IMR-90 (cell line): ENCODE results near the gene ETF1. TPM values are rescaled to one million over a fixed set of nuclear protein-coding genes. Genes with fewer than 3 reads are reported as not detected.

ENCODE experiments used
- ATAC-seq: fragments of 200-7000 bp; cut with Tn5 transposase; 2 replicates; pipeline ENCODE4 v1.9.1; 2020; ENCODE audit warnings: low read depth, mild to moderate bottlenecking, moderate library complexity
- BruUV-seq: library from RNA; stranded (reverse); fragments of 400-500 nt; replicated peaks from 2 replicates; lab custom pipeline; 2021; lab: Mats Ljungman, UMichigan
- CTCF ChIA-PET: fragments of 300-600 bp; formaldehyde crosslinking; extraction: SDS; loops from one replicate; lab custom pipeline; 2021; ENCODE audit warnings: antibody characterized with exemption; lab: Yijun Ruan, JAX
- POLR2A ChIA-PET: fragments of 300-600 bp; sonication (Branson Sonifier 250); formaldehyde crosslinking; loops from one replicate; lab custom pipeline; 2022; ENCODE audit warnings: antibody characterized with exemption; ENCODE audit not compliant: unreplicated experiment; lab: Charles Lee
- DNase-seq: peaks from one replicate; pipeline ENCODE4 v3.0.0; 2013
- H2AFZ ChIP-seq: replicated peaks from 2 replicates; pipeline ENCODE3; 2013; ENCODE audit warnings: low read length, mild to moderate bottlenecking; ENCODE audit not compliant: poor library complexity
- H2AK5ac ChIP-seq: 2 replicates; pipeline ENCODE4 v1.6.1; 2013; ENCODE audit warnings: low read depth, low read length, inconsistent platforms
- H2AK9ac ChIP-seq: replicated peaks from 2 replicates; pipeline ENCODE3; 2013; ENCODE audit warnings: mild to moderate bottlenecking, low read depth, low read length, moderate library complexity; ENCODE audit not compliant: poor library complexity
- H2BK120ac ChIP-seq: 2 replicates; pipeline ENCODE4 v1.6.1; 2013; ENCODE audit warnings: low read depth, low read length, inconsistent platforms
- H2BK15ac ChIP-seq: 3 replicates; pipeline ENCODE4 v1.6.1; 2013; ENCODE audit warnings: low read depth, low read length, inconsistent platforms
- H2BK20ac ChIP-seq: 2 replicates; pipeline ENCODE4 v1.6.1; 2013; ENCODE audit warnings: low read depth, mild to moderate bottlenecking, inconsistent platforms, low read length, moderate library complexity
- H2BK5ac ChIP-seq: 2 replicates; pipeline ENCODE4 v1.6.1; 2013; ENCODE audit warnings: mild to moderate bottlenecking, low read depth, low read length, inconsistent platforms; ENCODE audit not compliant: poor library complexity, severe bottlenecking
- H3K14ac ChIP-seq: replicated peaks from 2 replicates; pipeline ENCODE4 v1.6.1; 2013; ENCODE audit warnings: low read depth, low read length, inconsistent platforms
- H3K18ac ChIP-seq: 2 replicates; pipeline ENCODE4 v1.6.1; 2013; ENCODE audit warnings: low read depth, low read length, control low read depth
- H3K23ac ChIP-seq: 2 replicates; pipeline ENCODE4 v1.6.1; 2013; ENCODE audit warnings: low read depth, low read length, inconsistent platforms
- H3K27ac ChIP-seq: 2 replicates; pipeline ENCODE4 v1.5.1; 2013; ENCODE audit warnings: mild to moderate bottlenecking, control low read depth, low read length; ENCODE audit not compliant: insufficient read depth
- H3K27me3 ChIP-seq: 2 replicates; pipeline ENCODE4 v1.6.1; 2013; ENCODE audit warnings: low read length; ENCODE audit not compliant: control insufficient read depth, insufficient read depth
- H3K36me3 ChIP-seq: 2 replicates; pipeline ENCODE4 v1.6.1; 2013; ENCODE audit warnings: low read length, mixed read lengths; ENCODE audit not compliant: control insufficient read depth, insufficient read depth
- H3K4ac ChIP-seq: 2 replicates; pipeline ENCODE4 v1.6.1; 2013; ENCODE audit warnings: low read depth, low read length, inconsistent platforms
- H3K4me1 ChIP-seq: 2 replicates; pipeline ENCODE4 v1.6.1; 2013; ENCODE audit warnings: low read length, mixed read lengths; ENCODE audit not compliant: control insufficient read depth, insufficient read depth
- H3K4me2 ChIP-seq: 2 replicates; pipeline ENCODE4 v1.6.1; 2013; ENCODE audit warnings: low read depth, mild to moderate bottlenecking, control low read depth, low read length, moderate library complexity
- H3K4me3 ChIP-seq: 2 replicates; pipeline ENCODE4 v1.5.1; 2013; ENCODE audit warnings: low read depth, mild to moderate bottlenecking, control low read depth, low read length, moderate library complexity; ENCODE audit not compliant: insufficient read depth
- H3K56ac ChIP-seq: 2 replicates; pipeline ENCODE4 v1.6.1; 2013; ENCODE audit warnings: low read length, inconsistent platforms; ENCODE audit not compliant: insufficient read depth; ENCODE audit errors: extremely low read depth
- H3K79me1 ChIP-seq, 2 experiments: 2 replicates each; pipeline ENCODE4 v1.6.1; 2013; ENCODE audit warnings: low read length in 2 of 2, inconsistent platforms in 1 of 2, low read depth in 1 of 2
- H3K9ac ChIP-seq: 2 replicates; pipeline ENCODE4 v1.6.1; 2013; ENCODE audit warnings: low read depth, low read length, control low read depth
- H3K9me1 ChIP-seq: 2 replicates; pipeline ENCODE4 v1.6.1; 2013; ENCODE audit warnings: low read length, inconsistent platforms; ENCODE audit not compliant: insufficient read depth
- H3K9me3 ChIP-seq: 2 replicates; pipeline ENCODE4 v1.6.1; 2013; ENCODE audit warnings: low read length; ENCODE audit not compliant: control insufficient read depth, insufficient read depth
- H4K20me1 ChIP-seq: 2 replicates; pipeline ENCODE4 v1.6.1; 2013; ENCODE audit warnings: low read length, inconsistent platforms; ENCODE audit not compliant: insufficient read depth
- H4K5ac ChIP-seq: 2 replicates; pipeline ENCODE4 v1.6.1; 2013; ENCODE audit warnings: mild to moderate bottlenecking, low read depth, low read length, control low read depth
- H4K8ac ChIP-seq, 2 experiments: 2 replicates each; pipeline ENCODE4 v1.6.1; 2013; ENCODE audit warnings: low read depth in 2 of 2, low read length in 2 of 2, control low read depth in 1 of 2, inconsistent platforms in 1 of 2
- H4K91ac ChIP-seq: 2 replicates; pipeline ENCODE4 v1.6.1; 2013; ENCODE audit warnings: low read depth, low read length, inconsistent platforms; ENCODE audit not compliant: insufficient read depth
- BHLHE40 ChIP-seq: fragments of 150-350 bp; IDR thresholded peaks from 2 replicates; pipeline ENCODE4 v1.6.1; 2016; ENCODE audit warnings: mild to moderate bottlenecking, low read depth, low read length
- RCOR1 ChIP-seq: IDR thresholded peaks from 2 replicates; pipeline ENCODE4 v1.6.1; 2012; ENCODE audit warnings: mild to moderate bottlenecking, low read length, improper control_type of control experiment; ENCODE audit not compliant: insufficient replicate concordance
- WGBS, 2 experiments: methylation state at CpG; one replicate each; pipeline versions ENCODE4 v1.1.5 to v1.1.7; 2013; ENCODE audit warnings: missing lambda C conversion rate in 2 of 2; ENCODE audit not compliant: insufficient read length in 1 of 2; ENCODE audit errors: extremely low coverage in 2 of 2; 5-methylcytosine and 5-hydroxymethylcytosine counted together
- dilution Hi-C: fragments of 300-500 bp; cut with HindIII; formaldehyde crosslinking; loops from one replicate; pipeline ENCODE4 v1.14.3; 2018; ENCODE audit warnings: low sequenced_read_pairs; ENCODE audit not compliant: unreplicated experiment
- in situ Hi-C: fragments of 300-500 bp; cut with MboI; formaldehyde crosslinking; loops from 3 replicates; pipeline ENCODE4 v1.14.3; 2019; ENCODE audit warnings: low sequenced_read_pairs, inconsistent platforms, mixed read lengths
- intact Hi-C: fragments of 100-400 bp; cut with micrococcal nuclease; formaldehyde crosslinking; loops from 2 replicates; pipeline ENCODE4 v1.10.0; 2022
- polyA plus RNA-seq, 3 experiments: library from polyadenylated mRNA; depleted of rRNA; stranded (reverse); fragments of >200 nt; gene quantifications; 2 replicates each; pipeline ENCODE4 v1.2.3, GENCODE V29; 2012; ENCODE audit warnings: low replicate concordance in 1 of 3
- total RNA-seq: library from RNA; depleted of rRNA; stranded (reverse); fragments of >200 nt; gene quantifications from 2 replicates; pipeline ENCODE4 v1.2.3, GENCODE V29; 2012
- TF ChIP-seq, protein P1 (sequence below): fragments of 150-350 bp; IDR thresholded peaks from 2 replicates; pipeline ENCODE4 v1.6.1; 2016; ENCODE audit warnings: low read depth, mild to moderate bottlenecking, low read length, moderate library complexity, borderline replicate concordance
- TF ChIP-seq, protein P2 (sequence below): fragments of 150-350 bp; IDR thresholded peaks from 2 replicates; pipeline ENCODE4 v1.6.1; 2017; ENCODE audit warnings: mild to moderate bottlenecking, antibody characterized with exemption, low read length, low read depth

ETF1 gene
- total and polyA plus RNA-seq, 2 of the 4 experiments (the other 2 are of a cell fraction) = 53.2 to 126 TPM

DNA sequence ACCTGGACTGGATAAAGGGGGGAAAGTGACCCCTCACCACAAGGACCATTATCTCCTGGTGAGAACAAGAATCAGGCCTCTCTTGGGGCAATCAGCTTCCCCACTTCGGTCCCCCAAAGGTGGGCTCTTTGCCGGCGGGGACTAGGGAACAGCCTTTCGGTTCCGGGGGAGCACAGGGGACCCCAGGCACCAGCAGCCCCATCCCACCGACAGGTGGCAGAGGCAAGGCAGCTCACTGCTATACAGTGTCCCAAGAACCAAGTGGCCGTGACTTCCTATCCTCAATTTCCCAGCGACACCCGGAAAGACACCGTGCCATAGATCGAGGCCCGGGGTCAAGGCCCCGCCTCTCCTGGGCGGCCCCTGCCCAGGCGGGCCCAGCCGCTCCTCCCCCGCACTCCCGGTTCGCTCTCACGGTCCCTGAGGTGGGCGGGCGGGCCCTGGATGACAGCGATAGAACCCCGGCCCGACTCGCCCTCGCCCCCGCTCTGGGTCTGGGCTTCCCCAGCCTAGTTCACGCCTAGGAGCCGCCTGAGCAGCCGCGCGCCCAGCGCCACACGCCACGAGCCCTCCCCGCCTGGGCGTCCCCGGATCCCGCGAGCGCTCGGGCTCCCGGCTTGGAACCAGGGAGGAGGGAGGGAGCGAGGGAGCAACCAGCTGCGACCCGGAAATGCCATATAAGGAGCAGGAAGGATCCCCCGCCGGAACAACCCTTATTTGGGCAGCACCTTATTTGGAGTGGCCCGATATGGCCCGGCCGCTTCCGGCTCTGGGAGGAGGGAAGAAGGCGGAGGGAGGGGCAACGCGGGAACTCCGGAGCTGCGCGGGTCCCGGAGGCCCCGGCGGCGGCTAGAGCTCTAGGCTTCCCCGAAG, 78.4 kb downstream of the ETF1 start:
- Histone ChIP-seq H3K9me3 (no peaks in the 10 kb centered on the region), H3K4me1 (peaks cover 12% of the 10 kb centered on the region; the same call in 1 of the 2 replicates), H3K79me1 (peaks cover 13 to 38% of the 10 kb centered on the region in 2 experiments), H3K4ac (peak overlapping the region; percentile 89), H4K20me1 (peaks cover 42% of the 10 kb centered on the region), H2AK5ac (peak overlapping the region; percentile 86), H3K27ac (peak overlapping the region; percentile 88), H3K18ac (peak overlapping the region; percentile 12; the same call in 1 of the 2 replicates), H2AFZ (peak overlapping the region; percentile 100), H4K91ac (peak overlapping the region; percentile 75), H3K4me3 (peak overlapping the region; percentile 66), H3K4me2 (peak overlapping the region; percentile 79), H2BK120ac (peak overlapping the region; percentile 52; the same call in 1 of the 2 replicates), H3K27me3 (no peaks in the 10 kb centered on the region), H4K5ac (peak overlapping the region; percentile 4; the same call in 1 of the 2 replicates), H4K8ac (peak overlapping the region; percentile 59 to 94), H3K56ac (peak overlapping the region; percentile 88), H2AK9ac (peak overlapping the region; percentile 98), H3K9ac (peak overlapping the region; percentile 65), H2BK15ac (peak overlapping the region; percentile 48; the same call in 1 of the 3 replicates), H3K14ac (peak overlapping the region; percentile 71), H3K23ac (peak overlapping the region; percentile 74; the same call in 1 of the 2 replicates), H3K36me3 (peaks cover 18% of the 10 kb centered on the region), H2BK20ac (no peak overlapping the region), H2BK5ac (peak overlapping the region; percentile 78), H3K9me1 (peaks cover 19% of the 10 kb centered on the region)
- DNase-seq = peak; percentile 98
- intact Hi-C loops (loop anchor here (1.0 kb wide), 2 partner anchors 14 to 79 kb away; partner anchors contain the start of gene ETF1), in situ Hi-C loops (no loop called here), dilution Hi-C loops (no loop called here)
- ATAC-seq = peak; percentile 62
- POLR2A ChIA-PET = interaction anchor here (0.5 to 1.4 kb wide), 5 partner anchors 13 to 83 kb away, joined by 3 to 7 read pairs (median 6); partner anchors contain the start of gene ETF1
- TF ChIP-seq RCOR1 (no peak), BHLHE40 (peak; percentile 34)
- TF ChIP-seq, protein P1, sequence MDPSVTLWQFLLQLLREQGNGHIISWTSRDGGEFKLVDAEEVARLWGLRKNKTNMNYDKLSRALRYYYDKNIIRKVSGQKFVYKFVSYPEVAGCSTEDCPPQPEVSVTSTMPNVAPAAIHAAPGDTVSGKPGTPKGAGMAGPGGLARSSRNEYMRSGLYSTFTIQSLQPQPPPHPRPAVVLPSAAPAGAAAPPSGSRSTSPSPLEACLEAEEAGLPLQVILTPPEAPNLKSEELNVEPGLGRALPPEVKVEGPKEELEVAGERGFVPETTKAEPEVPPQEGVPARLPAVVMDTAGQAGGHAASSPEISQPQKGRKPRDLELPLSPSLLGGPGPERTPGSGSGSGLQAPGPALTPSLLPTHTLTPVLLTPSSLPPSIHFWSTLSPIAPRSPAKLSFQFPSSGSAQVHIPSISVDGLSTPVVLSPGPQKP = peak; percentile 100
- TF ChIP-seq, protein P2, sequence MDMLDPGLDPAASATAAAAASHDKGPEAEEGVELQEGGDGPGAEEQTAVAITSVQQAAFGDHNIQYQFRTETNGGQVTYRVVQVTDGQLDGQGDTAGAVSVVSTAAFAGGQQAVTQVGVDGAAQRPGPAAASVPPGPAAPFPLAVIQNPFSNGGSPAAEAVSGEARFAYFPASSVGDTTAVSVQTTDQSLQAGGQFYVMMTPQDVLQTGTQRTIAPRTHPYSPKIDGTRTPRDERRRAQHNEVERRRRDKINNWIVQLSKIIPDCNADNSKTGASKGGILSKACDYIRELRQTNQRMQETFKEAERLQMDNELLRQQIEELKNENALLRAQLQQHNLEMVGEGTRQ = 0 out of 2 replicates have a peak, but pooled peaks have one; percentile 40
- no TSS peak for BruUV-seq
- WGBS, 2 experiments = 0% methylated on average over 24 of the region's 64 CpGs; no CpG with 5 or more reads in 1 of the 2 experiments
- CTCF ChIA-PET = interaction anchor here (0.5 to 2.2 kb wide), 11 partner anchors 9 to 89 kb away, joined by 3 to 10 read pairs (median 3); no protein-coding TSS in a partner anchor
